ENCODE data around the gene DIPK1A. TPM values are rescaled to one million over a fixed set of nuclear protein-coding genes. Genes with fewer than 3 reads are reported as not detected.

The DIPK1A gene
- total and polyA plus RNA-seq, 12 donors, result 0.91 to 10.2 (median 3.0) TPM

- intact Hi-C loops (cut with DNase I), result loop anchor here in 1 of 2 donors (10.0 kb wide), 1 partner anchor 115 kb away; no protein-coding TSS in a partner anchor
- no peak overlapping the region for H3K27ac ChIP-seq
- no peaks in the 10 kb centered on the region for H3K9me3 ChIP-seq (replicated peaks in 1 of 3)
- no peak for DNase-seq
- TF ChIP-seq CTCF (IDR thresholded peaks at IDR 0.05) (no peak), POLR2A (IDR thresholded peaks at IDR 0.05) (no peak)
- 82 to 91% (median 89%) methylated on average over 3 of the region's 3 CpGs for WGBS, 4 donors
- no peaks in the 10 kb centered on the region for H3K36me3 ChIP-seq (replicated peaks in 1 of 2)
- no peaks in the 10 kb centered on the region for H3K27me3 ChIP-seq
- H3K4me3 ChIP-seq, result no peak overlapping the region
- H3K4me1 ChIP-seq (replicated peaks in 1 of 2), result peaks cover 0 to 7% of the 10 kb centered on the region in 2 donors
These were observed 8.3 kb upstream of the DIPK1A start for GRCh38 chr1:92969517-92969916.

GRCh38 chr1:92968138-92969032 lies 7.1 kb upstream of the DIPK1A start:
- no peak for DNase-seq
- intact Hi-C loops (cut with DNase I), result loop anchor here in 1 of 2 donors (10.0 kb wide), 1 partner anchor 114 kb away; no protein-coding TSS in a partner anchor
- H3K4me3 ChIP-seq, result no peak overlapping the region
- H3K27me3 ChIP-seq, result no peaks in the 10 kb centered on the region
- WGBS, 4 donors, result 47 to 55% (median 49%) methylated on average over 2 of the region's 2 CpGs
- H3K36me3 ChIP-seq (replicated peaks in 1 of 2), result no peaks in the 10 kb centered on the region
- H3K9me3 ChIP-seq (replicated peaks in 1 of 3), result no peaks in the 10 kb centered on the region
- TF ChIP-seq POLR2A (IDR thresholded peaks at IDR 0.05), result no peak
- peak; percentile 19 to 54 (median 48) for TF ChIP-seq CTCF (IDR thresholded peaks at IDR 0.05)
- no peak overlapping the region for H3K27ac ChIP-seq
- H3K4me1 ChIP-seq (replicated peaks in 1 of 2), result peaks cover 0 to 5% of the 10 kb centered on the region in 2 donors

GRCh38 chr1:92964998-92965397 lies 3.7 kb upstream of the DIPK1A start:
- H3K4me3 ChIP-seq, result no peak overlapping the region
- WGBS, 4 donors, result 55 to 64% (median 59%) methylated on average over 3 of the region's 3 CpGs
- no peaks in the 10 kb centered on the region for H3K27me3 ChIP-seq
- intact Hi-C loops (cut with DNase I), result loop anchor here in 1 of 2 donors (10.0 kb wide), 1 partner anchor 110 kb away; no protein-coding TSS in a partner anchor
- H3K27ac ChIP-seq, result no peak overlapping the region
- TF ChIP-seq POLR2A (IDR thresholded peaks at IDR 0.05) (no peak), CTCF (IDR thresholded peaks at IDR 0.05) (no peak)
- H3K4me1 ChIP-seq (replicated peaks in 1 of 2), result peaks cover 3 to 14% of the 10 kb centered on the region in 2 donors
- no peaks in the 10 kb centered on the region for H3K9me3 ChIP-seq (replicated peaks in 1 of 3)
- no peak for DNase-seq
- H3K36me3 ChIP-seq (replicated peaks in 1 of 2), result no peaks in the 10 kb centered on the region

- Histone ChIP-seq H3K27ac (no peak overlapping the region), H3K36me3 (replicated peaks in 1 of 2) (no peaks in the 10 kb centered on the region), H3K4me1 (replicated peaks in 1 of 2) (peaks cover 3 to 14% of the 10 kb centered on the region in 2 donors), H3K4me3 (no peak overlapping the region), H3K27me3 (no peaks in the 10 kb centered on the region), H3K9me3 (replicated peaks in 1 of 3) (no peaks in the 10 kb centered on the region)
- no peak for TF ChIP-seq CTCF (IDR thresholded peaks at IDR 0.05)
- TF ChIP-seq POLR2A (IDR thresholded peaks at IDR 0.05), result no peak
- intact Hi-C loops (cut with DNase I), result loop anchor here in 1 of 2 donors (10.0 kb wide), 1 partner anchor 110 kb away; no protein-coding TSS in a partner anchor
- DNase-seq, result no peak
These were observed 3.1 kb upstream of the DIPK1A start for GRCh38 chr1:92964316-92964715.

Measured in adrenal gland (tissue), 12 donors.